K562 (cell line): ENCODE measurements around the gene PRUNE1. TPM values are rescaled to one million over a fixed set of nuclear protein-coding genes. Genes with fewer than 3 reads are reported as not detected.

Source experiments
- AFF1 ChIP-seq, 2 experiments: fragments of 450-650 bp; IDR thresholded peaks; 2 replicates each; pipeline ENCODE4 v1.6.1; 2018; ENCODE audit warnings: mild to moderate bottlenecking in 2 of 2, low read depth in 1 of 2; ENCODE audit not compliant: partially characterized antibody in 2 of 2
- CAMTA2 ChIP-seq: fragments of 250-450 bp; sonication (Bioruptor Pico); conservative IDR thresholded peaks from 2 replicates; pipeline ENCODE4 v1.5.1; 2022
- E2F3 ChIP-seq: fragments of 250-450 bp; sonication (Bioruptor Pico); IDR thresholded peaks from 2 replicates; pipeline ENCODE4 v1.4.0; 2020; ENCODE audit warnings: mild to moderate bottlenecking
- HDAC3 ChIP-seq: fragments of 450-650 bp; IDR thresholded peaks from 2 replicates; pipeline ENCODE4 v1.6.1; 2018; ENCODE audit warnings: borderline replicate concordance, mild to moderate bottlenecking, moderate library complexity; ENCODE audit not compliant: partially characterized antibody
- HMGN3 ChIP-seq: IDR thresholded peaks from 2 replicates; pipeline ENCODE4 v1.6.1; 2011; ENCODE audit warnings: borderline replicate concordance, low read depth, mild to moderate bottlenecking, mixed read lengths, low read length; ENCODE audit not compliant: insufficient read length; ENCODE audit errors: extremely low read depth
- MEF2D ChIP-seq: conservative IDR thresholded peaks from 2 replicates; pipeline ENCODE4 v1.6.1; 2016; ENCODE audit warnings: low read depth, missing genetic modification characterization, missing compliant biosample characterization
- POLR2A ChIP-seq: fragments of 450-650 bp; conservative IDR thresholded peaks from 2 replicates; pipeline ENCODE4 v1.6.1; 2016
- SPI1 ChIP-seq: IDR thresholded peaks from 2 replicates; pipeline ENCODE4 v1.6.1; 2011; ENCODE audit warnings: low read depth, low read length, control low read depth, borderline replicate concordance
- TFAP4 ChIP-seq: sonication (generic); formaldehyde crosslinking; IDR thresholded peaks from 2 replicates; pipeline ENCODE4 v1.8.0; 2022; ENCODE audit warnings: missing genetic modification reagents, mild to moderate bottlenecking, moderate library complexity, borderline replicate concordance
- YY1 ChIP-seq, 3 experiments: IDR thresholded peaks; 2 replicates each; pipeline ENCODE4 v1.6.1; 2011; ENCODE audit warnings: low read length in 2 of 3, mild to moderate bottlenecking in 2 of 3, moderate library complexity in 2 of 3, borderline replicate concordance in 1 of 3, control low read depth in 1 of 3, low read depth in 1 of 3; ENCODE audit not compliant: insufficient read depth in 3 of 3, insufficient replicate concordance in 2 of 3, control insufficient read depth in 1 of 3, insufficient read length in 1 of 3; ENCODE audit errors: extremely low read depth in 1 of 3
- ZNF830 ChIP-seq: fragments of 250-450 bp; sonication (Bioruptor Pico); IDR thresholded peaks from 2 replicates; pipeline ENCODE4 v1.5.0; 2021; ENCODE audit warnings: mild to moderate bottlenecking
- polyA plus RNA-seq, 8 experiments: library from polyadenylated mRNA; depleted of rRNA in 4 of 8; stranded (reverse) in 5 of 8; unstranded in 3 of 8; fragments of >200 nt; fragmentation: Nextera tagmentation in 2 of 8; fragmentation: Illumina TruSeq in 1 of 8; extraction: Ambion mirVana in 2 of 8; extraction: Trizol in 1 of 8; gene quantifications; 2 replicates each; pipeline versions ENCODE4 v1.2.1 to v1.2.3, GENCODE V29; 2011 to 2014; ENCODE audit warnings: inconsistent platforms in 1 of 8, missing spikeins in 1 of 8
- total RNA-seq, 7 experiments: library from RNA; depleted of rRNA in 6 of 7; stranded (reverse); fragments of >200 nt in 6 of 7; fragmentation: Illumina TruSeq in 2 of 7; extraction: Trizol in 2 of 7; gene quantifications; 2 replicates each; pipeline versions ENCODE4 v1.2.1 to v1.2.3, GENCODE V29; 2011 to 2021; ENCODE audit warnings: low replicate concordance in 1 of 7
- TF ChIP-seq, protein P1 (sequence below): fragments of 250-450 bp; sonication (Bioruptor Pico); IDR thresholded peaks from 2 replicates; pipeline ENCODE4 v1.5.0; 2021; ENCODE audit warnings: mild to moderate bottlenecking, borderline replicate concordance
- TF ChIP-seq, protein P2 (sequence below): sonication (generic); formaldehyde crosslinking; IDR thresholded peaks from 2 replicates; pipeline ENCODE4 v1.8.1; 2022; ENCODE audit warnings: missing genetic modification reagents
- TF ChIP-seq, protein P3 (sequence below): sonication (generic); formaldehyde crosslinking; IDR thresholded peaks from 2 replicates; pipeline ENCODE4 v1.8.0; 2022; ENCODE audit warnings: missing genetic modification reagents, mild to moderate bottlenecking, borderline replicate concordance

Gene PRUNE1
- total and polyA plus RNA-seq, 9 of the 15 experiments (the other 6 are each of a cell fraction or from before 2014, with no cell fraction given): 16.7 to 48.3 (median 26.2) TPM

DNA sequence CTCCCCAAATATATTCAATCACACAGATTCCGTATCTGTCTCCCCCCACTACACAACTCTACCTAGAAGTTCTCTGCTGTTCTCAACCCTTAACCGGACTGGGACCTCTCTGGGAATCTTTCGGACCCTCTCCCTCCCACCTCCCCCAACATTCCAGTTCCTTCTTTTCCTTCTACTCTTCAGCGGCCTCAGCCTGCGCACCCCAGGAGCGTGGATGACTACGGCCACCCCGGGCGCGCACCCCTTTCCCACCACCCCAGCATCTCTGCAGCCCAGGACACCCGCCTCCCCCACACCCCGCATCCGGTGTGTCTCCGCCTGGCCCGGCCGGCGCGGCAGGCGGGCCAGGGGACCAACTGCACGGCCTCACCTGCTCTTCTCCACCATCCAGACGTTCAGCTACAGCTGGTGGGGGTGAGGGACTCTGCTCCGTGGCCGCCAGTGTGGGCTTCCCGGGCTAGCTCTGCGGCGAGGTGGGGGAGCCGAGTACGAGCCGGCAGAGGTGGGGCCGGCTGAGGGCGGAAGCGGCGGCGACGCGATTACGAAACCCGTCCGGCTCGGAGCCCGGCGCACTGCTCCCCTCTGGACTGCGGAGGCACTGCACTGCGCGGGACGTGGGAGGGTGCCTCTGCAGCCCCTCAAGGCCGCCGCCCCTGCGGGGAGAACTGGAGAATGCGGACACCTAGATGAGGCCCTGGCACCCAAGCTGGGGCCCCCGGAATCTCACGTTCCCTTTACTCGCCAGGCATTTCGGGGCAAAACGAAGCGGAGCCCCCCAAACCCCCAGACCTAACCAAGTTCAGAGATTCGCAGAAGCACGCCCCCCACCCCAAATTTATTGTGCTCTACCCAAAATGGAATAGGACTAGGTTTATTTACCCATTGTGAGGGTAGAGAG lies 51.1 kb downstream of the PRUNE1 start, which contains the start of gene CDC42SE1 (continued):
- TF ChIP-seq AFF1 (IDR thresholded peaks at IDR 0.05; ENCODE audit: low read depth in 1 of 2, partially characterized antibody in 2 of 2) (peak in 1 of 2 experiments; percentile 13), SPI1 (peak; percentile 63; the same call in 1 of the 2 replicates), CAMTA2 (no peak), HMGN3 (peak; percentile 88), POLR2A (peak; percentile 91), MEF2D (tag) (no peak), E2F3 (0 out of 2 replicates have a peak, but pooled peaks have one; percentile 67), TFAP4 (CRISPR knock-in tag) (peak; percentile 94), HDAC3 (peak; percentile 73), YY1 (IDR thresholded peaks at IDR 0.05; ENCODE audit: borderline replicate concordance in 1 of 3, control insufficient read depth in 1 of 3, extremely low read depth in 1 of 3, insufficient read depth in 3 of 3, insufficient read length in 1 of 3, insufficient replicate concordance in 2 of 3, low read depth in 1 of 3, low read length in 2 of 3) (peak in 2 of 3 experiments; percentile 49 to 60), ZNF830 (CRISPR knock-in tag) (0 out of 2 replicates have a peak, but pooled peaks have one; percentile 22)
- TF ChIP-seq, protein P1, sequence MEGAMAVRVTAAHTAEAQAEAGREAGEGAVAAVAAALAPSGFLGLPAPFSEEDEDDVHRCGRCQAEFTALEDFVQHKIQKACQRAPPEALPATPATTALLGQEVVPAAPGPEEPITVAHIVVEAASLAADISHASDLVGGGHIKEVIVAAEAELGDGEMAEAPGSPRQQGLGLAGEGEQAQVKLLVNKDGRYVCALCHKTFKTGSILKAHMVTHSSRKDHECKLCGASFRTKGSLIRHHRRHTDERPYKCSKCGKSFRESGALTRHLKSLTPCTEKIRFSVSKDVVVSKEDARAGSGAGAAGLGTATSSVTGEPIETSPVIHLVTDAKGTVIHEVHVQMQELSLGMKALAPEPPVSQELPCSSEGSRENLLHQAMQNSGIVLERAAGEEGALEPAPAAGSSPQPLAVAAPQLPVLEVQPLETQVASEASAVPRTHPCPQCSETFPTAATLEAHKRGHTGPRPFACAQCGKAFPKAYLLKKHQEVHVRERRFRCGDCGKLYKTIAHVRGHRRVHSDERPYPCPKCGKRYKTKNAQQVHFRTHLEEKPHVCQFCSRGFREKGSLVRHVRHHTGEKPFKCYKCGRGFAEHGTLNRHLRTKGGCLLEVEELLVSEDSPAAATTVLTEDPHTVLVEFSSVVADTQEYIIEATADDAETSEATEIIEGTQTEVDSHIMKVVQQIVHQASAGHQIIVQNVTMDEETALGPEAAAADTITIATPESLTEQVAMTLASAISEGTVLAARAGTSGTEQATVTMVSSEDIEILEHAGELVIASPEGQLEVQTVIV: no peak
- TF ChIP-seq, protein P2, sequence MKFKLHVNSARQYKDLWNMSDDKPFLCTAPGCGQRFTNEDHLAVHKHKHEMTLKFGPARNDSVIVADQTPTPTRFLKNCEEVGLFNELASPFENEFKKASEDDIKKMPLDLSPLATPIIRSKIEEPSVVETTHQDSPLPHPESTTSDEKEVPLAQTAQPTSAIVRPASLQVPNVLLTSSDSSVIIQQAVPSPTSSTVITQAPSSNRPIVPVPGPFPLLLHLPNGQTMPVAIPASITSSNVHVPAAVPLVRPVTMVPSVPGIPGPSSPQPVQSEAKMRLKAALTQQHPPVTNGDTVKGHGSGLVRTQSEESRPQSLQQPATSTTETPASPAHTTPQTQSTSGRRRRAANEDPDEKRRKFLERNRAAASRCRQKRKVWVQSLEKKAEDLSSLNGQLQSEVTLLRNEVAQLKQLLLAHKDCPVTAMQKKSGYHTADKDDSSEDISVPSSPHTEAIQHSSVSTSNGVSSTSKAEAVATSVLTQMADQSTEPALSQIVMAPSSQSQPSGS: no peak
- TF ChIP-seq, protein P3, sequence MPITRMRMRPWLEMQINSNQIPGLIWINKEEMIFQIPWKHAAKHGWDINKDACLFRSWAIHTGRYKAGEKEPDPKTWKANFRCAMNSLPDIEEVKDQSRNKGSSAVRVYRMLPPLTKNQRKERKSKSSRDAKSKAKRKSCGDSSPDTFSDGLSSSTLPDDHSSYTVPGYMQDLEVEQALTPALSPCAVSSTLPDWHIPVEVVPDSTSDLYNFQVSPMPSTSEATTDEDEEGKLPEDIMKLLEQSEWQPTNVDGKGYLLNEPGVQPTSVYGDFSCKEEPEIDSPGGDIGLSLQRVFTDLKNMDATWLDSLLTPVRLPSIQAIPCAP (CRISPR knock-in tag): no peak
